Loucy (cell line): Measurements from ENCODE around the gene CLSTN2.

Experiments
- H2AFZ ChIP-seq: fragments of 200-600 bp; sonication (generic); 2 replicates; pipeline ENCODE4 v1.6.0; 2016; ENCODE audit warnings: antibody characterized with exemption, mild to moderate bottlenecking, low read length, moderate library complexity
- H3F3A ChIP-seq: fragments of 200-600 bp; 2 replicates; pipeline ENCODE4 v1.6.0; 2016; ENCODE audit warnings: antibody characterized with exemption, low read depth, mild to moderate bottlenecking
- H3K27me3 ChIP-seq: fragments of 200-600 bp; sonication (generic); 2 replicates; pipeline ENCODE4 v1.6.1; 2014; ENCODE audit warnings: low read length, mild to moderate bottlenecking; ENCODE audit not compliant: insufficient read depth, poor library complexity, severe bottlenecking
- H3K36me3 ChIP-seq: fragments of 200-600 bp; sonication (generic); 2 replicates; pipeline ENCODE4 v1.6.1; 2016; ENCODE audit warnings: low read length; ENCODE audit not compliant: insufficient read depth
- H3K4me1 ChIP-seq: fragments of 200-600 bp; sonication (generic); 2 replicates; pipeline ENCODE4 v1.5.1; 2014; ENCODE audit warnings: low read length, mild to moderate bottlenecking; ENCODE audit not compliant: insufficient read depth, poor library complexity, severe bottlenecking
- H3K4me2 ChIP-seq: fragments of 200-600 bp; sonication (generic); 2 replicates; pipeline ENCODE4 v1.6.0; 2014; ENCODE audit warnings: antibody characterized with exemption, low read length, low read depth, mild to moderate bottlenecking; ENCODE audit not compliant: poor library complexity, severe bottlenecking
- H3K4me3 ChIP-seq: fragments of 200-600 bp; sonication (generic); 2 replicates; pipeline ENCODE4 v1.5.1; 2014; ENCODE audit warnings: low read length, mild to moderate bottlenecking, mixed read lengths; ENCODE audit not compliant: poor library complexity, severe bottlenecking
- H3K79me2 ChIP-seq: fragments of 200-600 bp; sonication (generic); 2 replicates; pipeline ENCODE4 v1.6.1; 2014; ENCODE audit warnings: low read length; ENCODE audit not compliant: insufficient read depth
- H3K9ac ChIP-seq: fragments of 200-600 bp; sonication (generic); 2 replicates; pipeline ENCODE4 v1.6.0; 2014; ENCODE audit warnings: mild to moderate bottlenecking, low read depth, low read length, moderate library complexity; ENCODE audit not compliant: poor library complexity, severe bottlenecking
- H3K9me2 ChIP-seq: fragments of 200-600 bp; sonication (generic); replicated peaks from 2 replicates; pipeline ENCODE4 v1.6.1; 2016; ENCODE audit warnings: low read depth, low read length, mixed read lengths
- H3K9me3 ChIP-seq: fragments of 200-600 bp; sonication (generic); 2 replicates; pipeline ENCODE4 v1.6.1; 2014; ENCODE audit warnings: mild to moderate bottlenecking, antibody characterized with exemption, low read length, low read depth; ENCODE audit not compliant: insufficient read depth
- H4K20me1 ChIP-seq: fragments of 200-600 bp; sonication (generic); 2 replicates; pipeline ENCODE4 v1.6.0; 2014; ENCODE audit warnings: antibody characterized with exemption, low read length, mild to moderate bottlenecking; ENCODE audit not compliant: insufficient read depth, poor library complexity, severe bottlenecking
- EZH2phosphoT487 ChIP-seq: fragments of 200-600 bp; IDR thresholded peaks from 2 replicates; pipeline ENCODE4 v1.6.1; 2018; ENCODE audit warnings: antibody characterized with exemption, mild to moderate bottlenecking, moderate library complexity, borderline replicate concordance
- TF ChIP-seq, protein P1 (sequence below): fragments of 200-600 bp; sonication (generic); conservative IDR thresholded peaks from 2 replicates; pipeline ENCODE4 v1.5.1; 2014; ENCODE audit warnings: mild to moderate bottlenecking, antibody characterized with exemption, low read length

CLSTN2 gene

DNA sequence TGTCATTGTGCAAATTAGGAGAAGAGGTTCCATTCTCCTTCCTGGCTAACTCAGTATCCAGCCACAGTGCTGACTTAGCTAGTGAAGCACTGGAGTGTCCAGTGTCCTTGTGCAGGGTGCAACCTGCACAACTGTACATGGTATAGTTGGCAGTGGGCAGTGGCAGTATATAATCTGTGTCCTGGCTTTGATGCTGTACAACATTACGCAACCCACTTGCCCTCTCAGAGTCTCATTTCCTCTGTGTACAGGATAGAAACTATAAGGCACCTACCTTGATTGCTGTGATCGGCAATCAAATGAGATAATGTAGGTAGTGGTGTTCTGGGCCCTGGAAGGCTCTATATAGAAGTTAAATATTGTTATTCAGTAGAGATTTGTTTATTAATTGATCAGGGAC lies 333.6 kb downstream of the CLSTN2 start:
- Histone ChIP-seq H3K79me2 (no peaks in the 10 kb centered on the region), H4K20me1 (no peaks in the 10 kb centered on the region), H3K4me2 (no peak overlapping the region), H3K9me3 (no peaks in the 10 kb centered on the region), H3K4me1 (no peaks in the 10 kb centered on the region), H2AFZ (no peak overlapping the region), H3K9ac (no peak overlapping the region), H3K4me3 (no peak overlapping the region), H3K36me3 (no peaks in the 10 kb centered on the region), H3K27me3 (no peaks in the 10 kb centered on the region), H3K9me2 (no peaks in the 10 kb centered on the region), H3F3A (no peaks in the 10 kb centered on the region)
- TF ChIP-seq, protein P1, sequence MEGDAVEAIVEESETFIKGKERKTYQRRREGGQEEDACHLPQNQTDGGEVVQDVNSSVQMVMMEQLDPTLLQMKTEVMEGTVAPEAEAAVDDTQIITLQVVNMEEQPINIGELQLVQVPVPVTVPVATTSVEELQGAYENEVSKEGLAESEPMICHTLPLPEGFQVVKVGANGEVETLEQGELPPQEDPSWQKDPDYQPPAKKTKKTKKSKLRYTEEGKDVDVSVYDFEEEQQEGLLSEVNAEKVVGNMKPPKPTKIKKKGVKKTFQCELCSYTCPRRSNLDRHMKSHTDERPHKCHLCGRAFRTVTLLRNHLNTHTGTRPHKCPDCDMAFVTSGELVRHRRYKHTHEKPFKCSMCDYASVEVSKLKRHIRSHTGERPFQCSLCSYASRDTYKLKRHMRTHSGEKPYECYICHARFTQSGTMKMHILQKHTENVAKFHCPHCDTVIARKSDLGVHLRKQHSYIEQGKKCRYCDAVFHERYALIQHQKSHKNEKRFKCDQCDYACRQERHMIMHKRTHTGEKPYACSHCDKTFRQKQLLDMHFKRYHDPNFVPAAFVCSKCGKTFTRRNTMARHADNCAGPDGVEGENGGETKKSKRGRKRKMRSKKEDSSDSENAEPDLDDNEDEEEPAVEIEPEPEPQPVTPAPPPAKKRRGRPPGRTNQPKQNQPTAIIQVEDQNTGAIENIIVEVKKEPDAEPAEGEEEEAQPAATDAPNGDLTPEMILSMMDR, result no peak
- no peak for TF ChIP-seq EZH2phosphoT487

DNA sequence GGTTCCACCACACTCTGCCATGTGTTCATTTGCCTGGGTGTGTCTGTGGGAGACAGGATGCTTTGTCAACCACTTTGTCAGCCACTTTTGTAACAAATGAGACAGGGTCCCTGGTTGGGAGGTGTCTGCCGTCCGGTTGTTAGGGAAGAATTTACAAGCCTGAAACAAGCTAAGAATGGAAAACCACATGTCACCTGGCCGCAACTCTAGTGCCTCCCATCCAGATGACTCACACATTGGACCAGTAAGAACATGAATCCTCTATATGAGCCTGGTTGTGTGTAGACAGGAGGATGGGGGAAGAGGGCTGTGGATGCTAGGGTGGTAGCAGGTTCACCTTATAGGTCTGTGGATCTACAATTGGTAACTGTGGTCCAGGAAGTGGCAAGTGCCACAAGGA lies 335.3 kb downstream of the CLSTN2 start:
- no peaks in the 10 kb centered on the region for H3K9me3 ChIP-seq
- no peak overlapping the region for H3K9ac ChIP-seq
- no peaks in the 10 kb centered on the region for H3K4me1 ChIP-seq
- H3K4me2 ChIP-seq, result no peak overlapping the region
- no peak overlapping the region for H3K4me3 ChIP-seq
- no peaks in the 10 kb centered on the region for H3K36me3 ChIP-seq
- H2AFZ ChIP-seq, result no peak overlapping the region
- H3K27me3 ChIP-seq, result no peaks in the 10 kb centered on the region
- H3K79me2 ChIP-seq, result no peaks in the 10 kb centered on the region
- no peaks in the 10 kb centered on the region for H3K9me2 ChIP-seq
- H4K20me1 ChIP-seq, result no peaks in the 10 kb centered on the region
- H3F3A ChIP-seq, result no peaks in the 10 kb centered on the region
- TF ChIP-seq, protein P1, result no peak
- no peak for TF ChIP-seq EZH2phosphoT487

DNA sequence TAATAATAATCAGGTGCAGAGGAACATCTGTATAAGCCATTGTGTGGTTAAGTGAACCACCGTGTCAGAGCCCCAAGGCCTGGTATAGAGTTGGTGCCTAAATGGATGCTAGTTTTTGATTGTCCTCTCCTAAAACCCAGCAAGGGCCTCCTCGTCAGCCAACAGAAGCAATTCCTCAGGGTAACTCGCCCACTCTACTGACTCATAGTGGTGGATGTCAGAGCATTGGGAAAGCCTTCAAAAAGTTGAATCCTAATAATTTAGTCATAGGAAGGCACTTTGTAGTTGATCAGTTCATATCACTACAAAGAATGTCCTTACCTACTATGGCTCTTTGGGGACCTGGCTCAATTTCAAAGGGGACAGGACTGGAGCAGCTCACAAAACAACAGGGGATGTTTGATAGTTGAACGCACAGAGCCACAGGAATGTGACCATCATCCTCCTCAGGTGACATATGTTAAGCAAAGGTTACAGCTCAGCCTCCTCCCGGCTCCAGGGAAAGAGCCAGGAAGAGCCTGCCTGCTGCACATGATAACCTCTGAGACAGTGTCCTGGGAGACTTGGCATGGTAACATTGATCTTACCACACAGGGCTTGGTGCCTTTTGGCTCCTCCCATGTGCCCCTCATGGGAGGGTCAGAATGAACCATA lies 338.7 kb downstream of the CLSTN2 start:
- H2AFZ ChIP-seq, result no peak overlapping the region
- TF ChIP-seq EZH2phosphoT487, result no peak
- no peaks in the 10 kb centered on the region for H3K4me1 ChIP-seq
- no peaks in the 10 kb centered on the region for H3K79me2 ChIP-seq
- H3K9me2 ChIP-seq, result no peaks in the 10 kb centered on the region
- no peaks in the 10 kb centered on the region for H3F3A ChIP-seq
- H3K4me2 ChIP-seq, result no peak overlapping the region
- H3K9me3 ChIP-seq, result no peaks in the 10 kb centered on the region
- H3K27me3 ChIP-seq, result no peaks in the 10 kb centered on the region
- H3K4me3 ChIP-seq, result no peak overlapping the region
- no peaks in the 10 kb centered on the region for H3K36me3 ChIP-seq
- H4K20me1 ChIP-seq, result no peaks in the 10 kb centered on the region
- H3K9ac ChIP-seq, result no peak overlapping the region

DNA sequence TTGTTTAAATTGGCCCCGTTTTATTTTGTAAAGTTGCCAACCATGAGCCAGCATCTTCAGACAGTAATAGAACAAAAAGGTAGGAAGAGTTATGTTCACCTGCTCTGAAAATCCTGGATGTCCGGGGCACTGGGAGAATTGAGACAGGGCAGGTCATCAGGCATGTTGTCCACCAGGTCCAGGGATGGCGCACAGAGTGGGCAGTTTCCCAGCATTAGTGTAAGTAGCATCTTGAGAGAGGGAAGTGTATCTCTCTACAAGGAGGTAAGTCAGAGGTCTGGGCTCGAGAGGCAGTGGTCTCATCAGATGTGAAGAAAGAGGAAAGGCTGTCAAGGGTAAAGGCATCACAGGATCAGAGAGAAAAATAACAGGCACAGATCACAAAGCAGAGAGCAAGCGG lies 339.4 kb downstream of the CLSTN2 start:
- no peak overlapping the region for H2AFZ ChIP-seq
- no peaks in the 10 kb centered on the region for H3K4me1 ChIP-seq

More for the DNA sequence above, 339.4 kb downstream of the CLSTN2 start:
- no peak for TF ChIP-seq EZH2phosphoT487
- TF ChIP-seq, protein P1, result no peak
- no peaks in the 10 kb centered on the region for H3F3A ChIP-seq
- H3K79me2 ChIP-seq, result no peaks in the 10 kb centered on the region
- no peaks in the 10 kb centered on the region for H3K36me3 ChIP-seq
- no peak overlapping the region for H3K4me2 ChIP-seq
- no peaks in the 10 kb centered on the region for H3K9me2 ChIP-seq
- no peaks in the 10 kb centered on the region for H3K27me3 ChIP-seq
- H3K4me3 ChIP-seq, result no peak overlapping the region
- H4K20me1 ChIP-seq, result no peaks in the 10 kb centered on the region
- no peaks in the 10 kb centered on the region for H3K9me3 ChIP-seq
- H3K9ac ChIP-seq, result no peak overlapping the region
